Effector memory CD8-positive, alpha-beta T cell (primary cell): ENCODE results near the gene SMIM35.
A peak's percentile ranks its signal among the peaks of the same experiment; 100 is the strongest.
"Not testable (repeated sequence)": the region's sequence is repeated elsewhere in the genome, so short reads cannot be mapped to it uniquely, and the experiment has no call there.

Experiments used
- ATAC-seq: fragments of 150-1000 bp; cut with Tn5 transposase; replicated peaks from 2 replicates; pipeline ENCODE4 v1.10.0; 2021; ENCODE audit warnings: mild to moderate bottlenecking, moderate library complexity
- DNase-seq, 3 experiments: peaks; one replicate each; pipeline ENCODE4 v3.0.0; 2021
- H3K27ac Mint-ChIP-seq, 2 donors: one replicate each; pipeline ENCODE4 v1.8.0; 2022; ENCODE audit warnings: mild to moderate bottlenecking in 2 of 2, mixed read lengths in 2 of 2, moderate library complexity in 2 of 2
- H3K27me3 Mint-ChIP-seq, 2 donors: one replicate each; pipeline ENCODE4 v1.8.0; 2022; ENCODE audit warnings: mixed read lengths in 2 of 2
- H3K36me3 Mint-ChIP-seq: one replicate; pipeline ENCODE4 v1.8.0; 2022; ENCODE audit warnings: mild to moderate bottlenecking, moderate library complexity, mixed read lengths; ENCODE audit not compliant: insufficient read depth
- H3K4me1 Mint-ChIP-seq, 2 donors: one replicate each; pipeline ENCODE4 v1.8.0; 2022; ENCODE audit warnings: low read depth in 2 of 2, mixed read lengths in 2 of 2
- H3K4me3 Mint-ChIP-seq, 2 donors: one replicate each; pipeline ENCODE4 v1.8.0; 2022; ENCODE audit warnings: mild to moderate bottlenecking in 2 of 2, mixed read lengths in 2 of 2, moderate library complexity in 2 of 2
- H3K9me3 Mint-ChIP-seq, 2 donors: one replicate each; pipeline ENCODE4 v1.8.0; 2022; ENCODE audit warnings: mixed read lengths in 2 of 2

Gene SMIM35

DNA sequence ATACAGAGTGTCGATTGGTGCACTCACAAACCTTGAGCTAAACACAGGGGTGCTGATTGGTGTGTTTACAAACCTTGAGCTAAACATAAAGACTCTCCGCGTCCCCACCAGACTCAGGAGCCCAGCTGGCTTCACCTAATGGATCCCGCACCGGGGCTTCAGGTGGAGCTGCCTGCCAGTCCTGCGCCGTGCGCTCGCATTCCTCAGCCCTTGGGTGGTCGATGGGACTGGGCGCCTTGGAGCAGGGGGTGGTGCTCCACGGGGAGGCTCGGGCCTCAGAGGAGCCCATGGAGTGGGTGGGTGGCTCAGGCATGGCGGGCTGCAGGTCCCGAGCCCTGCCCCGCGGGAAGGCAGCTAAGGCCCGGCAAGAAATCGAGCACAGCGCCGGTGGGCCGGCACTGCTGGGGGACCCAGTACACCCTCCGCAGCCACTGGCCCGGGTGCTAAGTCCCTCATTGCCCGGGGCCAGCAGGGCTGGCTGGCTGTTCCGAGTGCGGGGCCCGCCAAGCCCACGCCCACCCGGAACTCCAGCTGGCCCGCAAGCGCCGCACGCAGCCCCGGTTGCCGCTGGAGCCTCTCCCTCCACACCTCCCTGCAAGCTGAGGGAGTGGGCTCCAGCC, 108.4 kb downstream of the SMIM35 start:
- not testable (repeated sequence) for H3K36me3 Mint-ChIP-seq, ATAC-seq, DNase-seq, H3K4me3 Mint-ChIP-seq, H3K27me3 Mint-ChIP-seq, H3K9me3 Mint-ChIP-seq
- Mint-ChIP-seq H3K4me1 (peaks cover 48 to 65% of the 10 kb centered on the region in 2 donors), H3K27ac (peak overlapping the region; percentile 57 to 71)

DNA sequence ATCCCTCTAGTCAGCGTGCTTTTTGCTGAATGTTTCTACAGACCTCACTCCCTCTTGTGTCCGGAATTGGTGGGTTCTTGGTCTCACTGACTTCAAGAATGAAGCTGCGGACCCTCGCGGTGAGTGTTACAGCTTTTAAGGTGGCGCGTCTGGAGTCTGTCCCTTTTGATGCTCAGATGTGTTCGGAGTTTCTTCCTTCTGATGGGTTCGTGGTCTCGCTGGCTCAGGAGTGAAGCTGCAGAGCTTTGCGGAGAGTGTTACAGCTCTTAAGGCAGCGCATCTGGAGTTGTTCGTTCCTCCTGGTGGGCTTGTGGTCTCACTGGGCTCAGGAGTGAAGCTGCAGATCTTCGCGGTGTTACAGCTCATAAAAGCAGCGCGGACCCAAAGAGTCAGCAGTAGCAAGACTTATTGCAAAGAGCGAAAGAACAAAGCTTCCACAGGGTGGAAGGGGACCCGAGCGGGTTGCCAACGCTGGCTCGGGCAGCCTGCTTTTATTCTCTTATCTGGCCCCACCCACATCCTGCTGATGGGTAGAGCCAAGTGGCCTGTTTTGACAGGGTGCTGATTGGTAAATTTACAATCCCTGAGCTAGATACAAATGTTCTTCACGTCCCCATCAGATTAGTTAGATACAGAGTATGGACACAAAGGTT, 109.0 kb downstream of the SMIM35 start:
- peak overlapping the region in 1 of 2 donors; percentile 71 for H3K27ac Mint-ChIP-seq
- not testable (repeated sequence) for H3K4me3 Mint-ChIP-seq, H3K27me3 Mint-ChIP-seq

DNA sequence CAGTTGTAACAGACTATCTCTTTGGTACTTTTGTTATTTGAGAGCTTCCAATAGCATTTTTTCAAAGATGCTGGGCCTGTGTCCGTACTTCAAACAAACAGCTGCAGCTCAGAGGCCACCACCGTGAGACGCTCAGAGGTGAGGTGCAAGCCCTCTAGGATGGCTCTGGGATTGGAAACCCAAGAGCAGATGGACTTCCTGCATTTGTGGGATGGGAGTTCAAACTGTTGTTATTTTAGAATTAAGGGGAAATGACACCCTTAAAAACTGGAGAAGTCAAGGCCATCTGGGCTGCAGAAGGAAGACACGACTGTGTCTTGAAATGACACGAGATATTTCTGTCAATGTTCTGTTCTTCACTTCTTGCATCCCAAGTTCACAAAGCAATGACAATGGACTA, 109.7 kb downstream of the SMIM35 start:
- Mint-ChIP-seq H3K36me3 (peaks cover 1% of the 10 kb centered on the region), H3K27ac (peak overlapping the region in 1 of 2 donors; percentile 49), H3K9me3 (no peaks in the 10 kb centered on the region), H3K4me1 (peaks cover 56 to 66% of the 10 kb centered on the region in 2 donors), H3K27me3 (no peaks in the 10 kb centered on the region), H3K4me3 (peak overlapping the region in 1 of 2 donors; percentile 25)
- DNase-seq (no peak), ATAC-seq (no peak)

More for the DNA sequence above, 109.0 kb downstream of the SMIM35 start:
- H3K36me3 Mint-ChIP-seq, ATAC-seq, DNase-seq, H3K9me3 Mint-ChIP-seq: not testable (repeated sequence)
- H3K4me1 Mint-ChIP-seq: peaks cover 51 to 65% of the 10 kb centered on the region in 2 donors

DNA sequence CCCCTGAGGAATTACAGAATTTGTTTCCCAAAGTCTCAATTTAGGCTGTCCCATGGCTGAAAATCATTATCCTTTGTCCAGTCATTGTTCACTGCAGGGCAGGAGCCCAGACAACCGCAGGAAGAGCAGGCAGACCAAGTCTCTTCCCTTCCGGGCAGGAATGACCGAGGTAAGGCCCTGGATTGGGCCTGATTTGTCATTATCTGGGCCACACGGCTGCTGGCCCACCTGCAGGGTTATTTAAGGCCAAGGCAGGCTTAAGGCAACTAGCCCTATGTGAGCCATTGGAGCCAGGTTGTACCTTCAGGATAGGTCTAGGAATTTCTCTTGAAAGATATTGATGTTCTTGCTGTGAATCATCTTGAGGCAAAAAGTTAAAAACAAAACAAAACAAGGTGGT, 110.3 kb downstream of the SMIM35 start:
- DNase-seq (no peak), ATAC-seq (no peak)
- H3K4me1 Mint-ChIP-seq: peaks cover 55 to 63% of the 10 kb centered on the region in 2 donors
- no peak overlapping the region for H3K4me3 Mint-ChIP-seq
- H3K27me3 Mint-ChIP-seq: no peaks in the 10 kb centered on the region
- H3K36me3 Mint-ChIP-seq: no peaks in the 10 kb centered on the region
- no peaks in the 10 kb centered on the region for H3K9me3 Mint-ChIP-seq
- peak overlapping the region in 1 of 2 donors; percentile 49 for H3K27ac Mint-ChIP-seq

DNA sequence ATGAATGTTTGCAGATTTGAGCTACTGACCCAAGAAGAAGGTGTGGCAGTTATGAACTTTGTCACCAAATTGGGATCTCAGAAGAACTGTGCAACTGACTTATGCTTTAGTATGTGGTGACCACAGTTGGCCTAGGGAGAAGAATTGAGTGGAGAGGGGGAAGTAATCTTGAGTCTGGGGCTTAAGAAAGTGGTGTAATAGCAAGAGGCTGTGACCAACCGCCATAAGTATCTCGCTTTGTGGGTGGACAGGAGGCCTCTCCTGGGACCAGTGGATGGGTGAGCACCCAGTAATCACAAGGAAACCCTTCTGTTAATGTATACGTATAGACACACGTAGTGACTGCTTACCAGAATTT, 113.3 kb downstream of the SMIM35 start:
- H3K4me1 Mint-ChIP-seq: peaks cover 65 to 72% of the 10 kb centered on the region in 2 donors
- no peak for DNase-seq
- peak overlapping the region in 1 of 2 donors; percentile 42 for H3K4me3 Mint-ChIP-seq
- no peak for ATAC-seq
- H3K27me3 Mint-ChIP-seq: no peaks in the 10 kb centered on the region
- H3K9me3 Mint-ChIP-seq: no peaks in the 10 kb centered on the region
- no peaks in the 10 kb centered on the region for H3K36me3 Mint-ChIP-seq
- peak overlapping the region in 1 of 2 donors; percentile 33 for H3K27ac Mint-ChIP-seq

DNA sequence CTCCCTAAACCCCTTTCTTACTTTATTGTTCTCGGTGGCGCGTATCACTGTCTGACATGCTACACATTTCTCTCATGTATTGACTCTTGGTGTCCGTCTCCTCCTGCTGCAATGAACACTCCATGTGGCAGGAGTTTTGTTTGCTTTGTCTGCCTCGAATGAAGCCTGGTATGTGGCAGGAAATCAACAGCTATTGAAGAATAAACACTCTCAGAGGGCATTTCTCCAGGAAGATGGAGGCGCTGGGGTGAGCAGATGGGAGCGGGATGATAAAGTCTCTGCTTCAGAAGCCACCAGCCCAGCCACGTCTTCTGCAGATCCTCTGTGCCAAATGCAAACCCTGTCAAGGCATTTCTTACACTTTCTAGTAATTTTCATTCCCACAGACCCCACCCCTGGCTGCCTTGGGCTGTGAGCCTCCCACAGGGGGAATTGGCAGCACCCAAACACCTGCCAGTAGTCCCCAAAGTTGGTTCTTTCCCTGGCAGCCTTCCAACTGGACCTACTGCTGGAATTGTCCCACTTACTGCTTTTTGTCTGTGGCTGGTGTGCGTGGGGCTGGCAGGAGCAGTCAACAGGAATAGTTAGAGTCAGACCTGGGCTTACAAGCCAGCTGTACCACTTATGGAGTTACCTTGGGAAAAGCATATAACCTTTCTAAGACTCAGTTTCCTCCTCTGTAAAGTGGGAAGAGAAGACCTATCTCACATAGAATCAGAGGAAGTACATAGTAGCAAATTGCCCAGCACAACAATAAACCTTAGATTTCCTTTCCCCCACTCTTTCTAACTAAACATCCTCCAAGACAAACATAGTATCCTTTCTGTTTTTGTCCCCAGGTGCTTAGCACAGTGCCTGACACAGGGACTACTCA, 113.9 kb downstream of the SMIM35 start:
- Mint-ChIP-seq H3K36me3 (no peaks in the 10 kb centered on the region), H3K27ac (peak overlapping the region; percentile 33 to 72), H3K4me1 (peaks cover 67 to 68% of the 10 kb centered on the region in 2 donors), H3K27me3 (no peaks in the 10 kb centered on the region), H3K4me3 (peak overlapping the region in 1 of 2 donors; percentile 42), H3K9me3 (no peaks in the 10 kb centered on the region)
- ATAC-seq (no peak), DNase-seq (no peak)

DNA sequence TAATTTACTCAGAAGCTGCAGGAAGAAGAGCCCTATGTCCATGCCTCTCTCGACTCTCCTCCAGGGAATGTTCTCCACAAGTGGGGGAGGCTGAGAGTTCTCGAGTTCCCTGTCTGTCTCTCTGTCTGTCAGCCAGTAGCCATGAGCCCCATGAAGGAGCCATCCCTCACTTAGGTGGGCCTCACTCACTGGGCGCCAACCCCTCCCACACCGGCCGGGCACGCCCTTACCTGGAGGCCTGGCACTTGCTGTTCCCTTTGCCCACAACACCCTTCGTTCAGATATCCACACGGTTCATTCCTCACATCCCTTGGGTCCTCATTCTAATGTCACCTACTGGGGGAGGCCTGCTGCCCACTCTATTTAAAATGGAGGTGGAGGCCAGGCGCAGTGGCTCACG, 114.7 kb downstream of the SMIM35 start:
- H3K36me3 Mint-ChIP-seq: no peaks in the 10 kb centered on the region
- H3K27me3 Mint-ChIP-seq: no peaks in the 10 kb centered on the region
- DNase-seq (no peak), ATAC-seq (no peak)
- H3K27ac Mint-ChIP-seq: peak overlapping the region in 1 of 2 donors; percentile 72
- H3K9me3 Mint-ChIP-seq: no peaks in the 10 kb centered on the region
- no peak overlapping the region for H3K4me3 Mint-ChIP-seq
- H3K4me1 Mint-ChIP-seq: peaks cover 63 to 66% of the 10 kb centered on the region in 2 donors

DNA sequence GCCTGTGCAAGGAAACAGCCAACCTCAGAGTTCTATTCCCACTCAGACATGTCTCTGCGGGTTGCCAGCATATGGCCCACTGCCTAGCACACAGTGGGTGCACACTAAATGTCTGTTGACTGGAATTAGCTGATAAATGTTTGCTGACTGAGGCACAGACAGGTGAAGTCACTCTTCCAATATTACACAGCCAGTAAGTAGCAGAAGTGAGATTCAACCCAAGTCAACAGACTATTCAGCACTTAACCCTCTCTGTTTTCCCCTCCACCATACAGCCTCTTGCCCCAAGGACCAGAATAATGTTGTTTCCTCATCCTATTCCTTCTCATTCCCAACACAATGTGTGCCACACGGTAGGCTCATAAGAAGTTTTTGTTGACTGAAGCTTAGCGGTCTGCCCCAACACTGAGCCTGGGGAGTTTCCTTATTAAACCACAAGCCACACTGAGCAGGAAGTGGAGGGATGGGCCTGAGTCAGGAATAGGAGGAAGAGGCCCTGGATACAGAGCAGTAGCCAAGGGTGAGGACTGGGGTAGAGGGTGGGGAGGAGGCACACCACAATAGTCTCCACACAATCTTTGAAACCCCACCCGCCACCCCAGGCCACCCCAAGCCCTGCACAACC, 116.3 kb downstream of the SMIM35 start:
- peaks cover 56 to 60% of the 10 kb centered on the region in 2 donors for H3K4me1 Mint-ChIP-seq
- H3K9me3 Mint-ChIP-seq: no peaks in the 10 kb centered on the region
- ATAC-seq (peak; percentile 63), DNase-seq (no peak)
- peak overlapping the region; percentile 30 to 67 for H3K4me3 Mint-ChIP-seq
- H3K27me3 Mint-ChIP-seq: no peaks in the 10 kb centered on the region
- no peaks in the 10 kb centered on the region for H3K36me3 Mint-ChIP-seq
- peak overlapping the region; percentile 76 to 93 for H3K27ac Mint-ChIP-seq

DNA sequence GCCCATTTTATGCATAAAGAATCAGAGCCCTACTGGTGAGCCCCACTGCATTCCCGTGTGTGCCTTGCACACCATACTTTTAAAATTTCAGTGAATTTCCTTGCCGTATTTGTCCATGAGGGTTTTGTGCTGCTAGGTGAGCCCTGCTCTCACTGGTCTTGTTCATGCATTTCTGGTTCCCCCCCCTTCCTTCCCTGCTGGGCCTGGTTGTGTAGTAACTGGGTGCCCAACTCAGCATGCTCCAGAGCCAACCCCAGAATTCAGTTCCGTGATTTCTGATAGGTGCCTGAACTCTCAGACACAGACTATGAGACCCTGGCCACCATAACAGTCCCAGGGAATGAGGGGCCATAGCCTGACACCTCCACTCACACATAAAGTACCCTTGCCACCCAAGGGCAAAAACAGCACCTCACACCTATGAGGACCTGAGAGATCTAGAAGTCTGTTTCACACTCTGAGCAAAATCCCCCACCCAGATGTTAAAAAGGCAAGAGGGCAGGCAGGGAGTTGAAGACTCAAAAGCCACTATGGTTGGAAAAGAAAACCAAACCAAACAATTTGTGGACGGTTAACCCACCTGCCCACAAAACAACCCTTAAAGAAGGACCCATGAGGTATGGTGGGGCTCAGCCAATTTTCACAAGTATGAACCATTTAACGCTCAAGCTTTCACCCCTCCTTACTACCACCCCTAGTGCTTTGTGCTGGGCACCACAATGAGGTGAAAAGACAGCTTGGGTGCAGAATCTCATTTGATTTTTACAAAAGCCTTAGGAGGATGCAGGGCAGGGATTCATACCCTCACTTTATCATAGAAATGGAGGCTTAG, 117.4 kb downstream of the SMIM35 start:
- Mint-ChIP-seq H3K27ac (peak overlapping the region; percentile 76 to 93), H3K27me3 (no peaks in the 10 kb centered on the region), H3K9me3 (no peaks in the 10 kb centered on the region), H3K4me3 (peak overlapping the region; percentile 30 to 67), H3K4me1 (peaks cover 47 to 51% of the 10 kb centered on the region in 2 donors), H3K36me3 (no peaks in the 10 kb centered on the region)
- DNase-seq: no peak
- peak; percentile 71 for ATAC-seq

DNA sequence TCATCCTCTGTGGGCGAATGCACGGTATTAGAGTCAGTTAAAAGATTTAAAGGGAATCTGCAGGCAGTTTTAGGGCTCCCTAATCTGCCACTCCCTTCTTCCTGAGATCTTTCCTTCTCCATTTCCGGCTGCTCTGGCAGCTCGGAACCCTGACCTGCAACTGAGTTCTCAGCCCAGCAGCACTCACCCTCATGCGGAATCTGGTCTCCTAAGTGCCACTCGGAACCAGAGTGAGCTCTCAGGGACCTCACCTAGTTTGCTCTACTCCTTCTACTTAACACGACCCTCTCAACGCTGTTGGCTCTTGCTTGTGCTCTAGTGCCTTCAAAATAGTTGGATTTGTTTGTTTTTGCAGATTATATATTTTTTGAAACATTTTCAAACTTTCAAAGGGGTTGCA, 119.9 kb downstream of the SMIM35 start:
- H3K27me3 Mint-ChIP-seq: no peaks in the 10 kb centered on the region
- H3K4me3 Mint-ChIP-seq: no peak overlapping the region
- peaks cover 31 to 35% of the 10 kb centered on the region in 2 donors for H3K4me1 Mint-ChIP-seq
- no peak for DNase-seq
- no peaks in the 10 kb centered on the region for H3K9me3 Mint-ChIP-seq
- H3K36me3 Mint-ChIP-seq: peaks cover 3% of the 10 kb centered on the region
- peak overlapping the region in 1 of 2 donors; percentile 80 for H3K27ac Mint-ChIP-seq
- ATAC-seq: no peak

DNA sequence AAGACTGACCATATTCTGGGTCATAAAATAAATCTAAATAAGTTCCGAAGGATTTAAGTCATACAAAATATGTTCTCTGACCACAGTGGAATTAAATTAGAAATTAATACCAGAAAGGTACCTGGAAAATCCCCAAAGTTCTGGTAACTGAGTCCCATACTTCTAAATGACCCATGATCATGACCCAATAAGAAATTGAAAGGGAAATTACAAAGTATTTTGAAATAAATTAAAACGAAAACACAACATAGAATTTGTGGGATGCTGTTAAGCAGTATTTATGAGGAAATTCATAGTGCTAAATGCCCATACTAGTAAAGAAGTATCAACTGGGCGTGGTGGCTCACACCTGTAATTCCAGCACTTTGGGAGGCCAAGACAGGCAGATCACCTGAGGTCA, 123.9 kb downstream of the SMIM35 start:
- ATAC-seq: no peak
- Mint-ChIP-seq H3K36me3 (peaks cover 3% of the 10 kb centered on the region), H3K27me3 (no peaks in the 10 kb centered on the region), H3K27ac (no peak overlapping the region), H3K9me3 (peaks cover 0 to 6% of the 10 kb centered on the region in 2 donors), H3K4me3 (no peak overlapping the region), H3K4me1 (peaks cover 22 to 38% of the 10 kb centered on the region in 2 donors)
- DNase-seq: no peak

DNA sequence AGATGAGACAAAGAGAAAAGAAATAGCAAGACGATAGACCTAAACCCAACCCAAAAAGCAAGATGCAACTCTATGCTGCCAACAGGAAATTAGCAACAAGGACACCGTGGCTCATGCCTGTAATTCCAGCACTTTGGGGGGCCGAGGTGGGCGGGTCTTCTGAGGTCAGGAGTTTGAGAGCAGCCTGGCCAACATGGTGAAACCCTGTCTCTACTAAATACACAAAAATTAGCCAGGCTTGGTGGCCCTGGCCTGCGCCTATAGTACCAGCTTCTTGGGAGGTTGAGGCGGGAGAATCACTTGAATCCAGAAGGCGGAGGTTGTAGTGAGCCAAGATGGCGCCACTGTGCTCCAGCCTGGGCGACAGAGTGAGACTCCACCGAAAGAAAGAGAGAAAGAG, 124.9 kb downstream of the SMIM35 start:
- peaks cover 22 to 37% of the 10 kb centered on the region in 2 donors for H3K4me1 Mint-ChIP-seq
- DNase-seq: no peak
- no peaks in the 10 kb centered on the region for H3K27me3 Mint-ChIP-seq
- no peak overlapping the region for H3K4me3 Mint-ChIP-seq
- no peak overlapping the region for H3K27ac Mint-ChIP-seq
- H3K36me3 Mint-ChIP-seq: peaks cover 3% of the 10 kb centered on the region
- no peak for ATAC-seq
- peaks cover 0 to 6% of the 10 kb centered on the region in 2 donors for H3K9me3 Mint-ChIP-seq
